Astrocyte (in vitro differentiated cells and primary cell): Measurements from ENCODE around the gene MT1G. TPM values are rescaled to one million over a fixed set of nuclear protein-coding genes. Genes with fewer than 3 reads are reported as not detected.

Experiments
- DNase-seq: peaks from one replicate; pipeline ENCODE4 v3.0.0-alpha.2; 2010; ENCODE audit warnings: low read depth
- FAIRE-seq: peaks from 2 replicates; lab custom pipeline; 2011; peaks lifted over from hg19 to GRCh38; lab: Jason Lieb, UNC
- H2AFZ ChIP-seq: 2 replicates; pipeline ENCODE4 v1.6.0; 2012; ENCODE audit warnings: low read depth, low read length, inconsistent platforms
- H3K27ac ChIP-seq: 2 replicates; pipeline ENCODE4 v1.5.1; 2011; ENCODE audit warnings: low read depth, low read length, inconsistent platforms
- H3K27me3 ChIP-seq: 2 replicates; pipeline ENCODE4 v1.6.0; 2011; ENCODE audit warnings: low read length, inconsistent platforms; ENCODE audit not compliant: insufficient read depth
- H3K36me3 ChIP-seq: 2 replicates; pipeline ENCODE4 v1.5.1; 2011; ENCODE audit warnings: low read length, inconsistent platforms; ENCODE audit not compliant: insufficient read depth
- H3K4me1 ChIP-seq: 2 replicates; pipeline ENCODE4 v1.5.1; 2011; ENCODE audit warnings: low read length, inconsistent platforms; ENCODE audit not compliant: insufficient read depth
- H3K4me2 ChIP-seq: 2 replicates; pipeline ENCODE4 v1.6.0; 2012; ENCODE audit warnings: low read length, inconsistent platforms
- H3K4me3 ChIP-seq: 2 replicates; pipeline ENCODE4 v1.5.1; 2011; ENCODE audit warnings: low read depth, mild to moderate bottlenecking, low read length, inconsistent platforms; ENCODE audit not compliant: insufficient read depth
- H3K79me2 ChIP-seq: 2 replicates; pipeline ENCODE4 v1.6.0; 2012; ENCODE audit warnings: mild to moderate bottlenecking, low read length, inconsistent platforms; ENCODE audit not compliant: insufficient read depth
- H3K9ac ChIP-seq: 2 replicates; pipeline ENCODE4 v1.6.0; 2012; ENCODE audit warnings: mild to moderate bottlenecking, low read length, inconsistent platforms
- H3K9me3 ChIP-seq: 2 replicates; pipeline ENCODE4 v1.5.1; 2012; ENCODE audit warnings: low read depth, mild to moderate bottlenecking, low read length, inconsistent platforms; ENCODE audit not compliant: insufficient read depth
- H4K20me1 ChIP-seq: 2 replicates; pipeline ENCODE4 v1.6.0; 2012; ENCODE audit warnings: low read length, inconsistent platforms; ENCODE audit not compliant: insufficient read depth
- H3K27ac Mint-ChIP-seq: one replicate; pipeline ENCODE4 v1.8.0; 2021; ENCODE audit warnings: mild to moderate bottlenecking, mixed read lengths; ENCODE audit not compliant: unreplicated experiment
- H3K27me3 Mint-ChIP-seq: one replicate; pipeline ENCODE4 v1.8.0; 2021; ENCODE audit warnings: low read depth, mixed read lengths; ENCODE audit not compliant: unreplicated experiment
- H3K36me3 Mint-ChIP-seq: one replicate; pipeline ENCODE4 v1.8.0; 2021; ENCODE audit warnings: low read depth, mixed read lengths; ENCODE audit not compliant: unreplicated experiment
- H3K4me1 Mint-ChIP-seq: one replicate; pipeline ENCODE4 v1.8.0; 2021; ENCODE audit warnings: low read depth, mixed read lengths; ENCODE audit not compliant: unreplicated experiment
- H3K4me3 Mint-ChIP-seq: one replicate; pipeline ENCODE4 v1.8.0; 2021; ENCODE audit warnings: mild to moderate bottlenecking, moderate library complexity, mixed read lengths; ENCODE audit not compliant: unreplicated experiment
- H3K9me3 Mint-ChIP-seq: one replicate; pipeline ENCODE4 v1.8.0; 2021; ENCODE audit warnings: mild to moderate bottlenecking, mixed read lengths; ENCODE audit not compliant: unreplicated experiment
- CTCF ChIP-seq: IDR thresholded peaks from 2 replicates; pipeline ENCODE4 v1.5.1; 2011; ENCODE audit warnings: low read depth, mild to moderate bottlenecking, inconsistent platforms, low read length, moderate library complexity; ENCODE audit not compliant: insufficient read depth
- EZH2 ChIP-seq: IDR thresholded peaks from 2 replicates; pipeline ENCODE4 v1.6.1; 2012; ENCODE audit warnings: mild to moderate bottlenecking, low read length, inconsistent platforms; ENCODE audit not compliant: insufficient read depth
- total RNA-seq: library from RNA; stranded (reverse); gene quantifications from 2 replicates; pipeline ENCODE4 v1.2.1, GENCODE V29; 2021

The MT1G gene
- total RNA-seq, 1 donor from 2014 or later, result not detected

GRCh38 chr16:56700631-56701030 lies 32.8 kb upstream of the MT1G start:
- H2AFZ ChIP-seq, result no peak overlapping the region
- H3K36me3 Mint-ChIP-seq, result no peaks in the 10 kb centered on the region
- H3K27me3 Mint-ChIP-seq, result peaks cover 11% of the 10 kb centered on the region
- H3K79me2 ChIP-seq, result no peaks in the 10 kb centered on the region
- H3K27me3 ChIP-seq, result no peaks in the 10 kb centered on the region
- DNase-seq (no peak), FAIRE-seq (no peak)
- H3K9me3 ChIP-seq, result no peaks in the 10 kb centered on the region
- TF ChIP-seq EZH2, result no peak
- TF ChIP-seq CTCF, result no peak
- no peak overlapping the region for H3K4me3 Mint-ChIP-seq
- no peaks in the 10 kb centered on the region for H3K36me3 ChIP-seq
- no peak overlapping the region for H3K4me2 ChIP-seq
- no peak overlapping the region for H3K27ac ChIP-seq
- no peak overlapping the region for H3K4me3 ChIP-seq
- no peaks in the 10 kb centered on the region for H3K4me1 Mint-ChIP-seq
- H3K27ac Mint-ChIP-seq, result no peak overlapping the region
- H3K4me1 ChIP-seq, result no peaks in the 10 kb centered on the region
- no peaks in the 10 kb centered on the region for H4K20me1 ChIP-seq
- no peaks in the 10 kb centered on the region for H3K9me3 Mint-ChIP-seq
- H3K9ac ChIP-seq, result no peak overlapping the region

- no peak overlapping the region for H3K4me2 ChIP-seq
- H3K27ac ChIP-seq, result no peak overlapping the region
- DNase-seq (no peak), FAIRE-seq (no peak)
- Mint-ChIP-seq H3K9me3 (no peaks in the 10 kb centered on the region), H3K27ac (no peak overlapping the region), H3K27me3 (peaks cover 11% of the 10 kb centered on the region), H3K36me3 (no peaks in the 10 kb centered on the region), H3K4me1 (no peaks in the 10 kb centered on the region), H3K4me3 (no peak overlapping the region)
- H3K9me3 ChIP-seq, result no peaks in the 10 kb centered on the region
- H3K27me3 ChIP-seq, result no peaks in the 10 kb centered on the region
- TF ChIP-seq CTCF (no peak), EZH2 (no peak)
- no peaks in the 10 kb centered on the region for H3K4me1 ChIP-seq
- H3K4me3 ChIP-seq, result no peak overlapping the region
- H2AFZ ChIP-seq, result no peak overlapping the region
- no peaks in the 10 kb centered on the region for H4K20me1 ChIP-seq
- no peaks in the 10 kb centered on the region for H3K79me2 ChIP-seq
- no peak overlapping the region for H3K9ac ChIP-seq
- H3K36me3 ChIP-seq, result no peaks in the 10 kb centered on the region
Measured at GRCh38 chr16:56700195-56700594, 32.3 kb upstream of the MT1G start.

GRCh38 chr16:56697456-56698155 lies 29.7 kb upstream of the MT1G start:
- Histone ChIP-seq H3K4me3 (no peak overlapping the region), H3K36me3 (no peaks in the 10 kb centered on the region), H3K4me1 (no peaks in the 10 kb centered on the region), H3K27me3 (no peaks in the 10 kb centered on the region), H3K4me2 (no peak overlapping the region), H3K27ac (no peak overlapping the region), H4K20me1 (no peaks in the 10 kb centered on the region), H3K9me3 (no peaks in the 10 kb centered on the region), H3K79me2 (no peaks in the 10 kb centered on the region), H2AFZ (no peak overlapping the region), H3K9ac (no peak overlapping the region)
- DNase-seq, result no peak
- no peak overlapping the region for H3K27ac Mint-ChIP-seq
- H3K36me3 Mint-ChIP-seq, result no peaks in the 10 kb centered on the region
- FAIRE-seq, result no peak
- peaks cover 4% of the 10 kb centered on the region for H3K27me3 Mint-ChIP-seq
- TF ChIP-seq CTCF (no peak), EZH2 (no peak)
- H3K9me3 Mint-ChIP-seq, result no peaks in the 10 kb centered on the region
- H3K4me1 Mint-ChIP-seq, result no peaks in the 10 kb centered on the region
- H3K4me3 Mint-ChIP-seq, result no peak overlapping the region
